Kidney (tissue), 14 donors: ENCODE data around the gene CD300A. TPM values are rescaled to one million over a fixed set of nuclear protein-coding genes. Genes with fewer than 3 reads are reported as not detected.

Experiments used
- DNase-seq, 5 donors: peaks; one replicate each; pipeline ENCODE4 v3.0.0-alpha.2; 2013 to 2020
- FAIRE-seq: peaks from 2 replicates; lab custom pipeline; 2012; peaks lifted over from hg19 to GRCh38; lab: Jason Lieb, UNC
- H3K27ac ChIP-seq, 2 donors: one replicate each; pipeline ENCODE4 v1.7.0; 2013; ENCODE audit warnings: low read depth in 2 of 2, low read length in 2 of 2, inconsistent platforms in 1 of 2
- H3K27me3 ChIP-seq: one replicate; pipeline ENCODE4 v1.7.1; 2013; ENCODE audit warnings: low read length, inconsistent platforms; ENCODE audit not compliant: control insufficient read depth, insufficient read depth
- H3K36me3 ChIP-seq, 3 donors: one replicate each; pipeline versions ENCODE4 v1.7.0 to v1.7.1; 2013; ENCODE audit warnings: low read length in 3 of 3, control low read depth in 1 of 3, inconsistent platforms in 1 of 3; ENCODE audit not compliant: insufficient read depth in 3 of 3, control insufficient read depth in 2 of 3
- H3K4me1 ChIP-seq, 3 donors: one replicate each; pipeline versions ENCODE4 v1.7.0 to v1.7.1; 2013; ENCODE audit warnings: low read length in 3 of 3, inconsistent platforms in 1 of 3, low read depth in 1 of 3; ENCODE audit not compliant: control insufficient read depth in 2 of 3, insufficient read depth in 2 of 3
- H3K4me3 ChIP-seq, 3 donors: one replicate each; pipeline versions ENCODE4 v1.7.0 to v1.8.1; 2013; ENCODE audit warnings: low read length in 3 of 3, control low read depth in 1 of 3, inconsistent platforms in 1 of 3
- H3K9ac ChIP-seq, 3 donors: one replicate each; pipeline versions ENCODE4 v1.7.0 to v1.7.1; 2013; ENCODE audit warnings: low read length in 3 of 3, control low read depth in 1 of 3, inconsistent platforms in 1 of 3
- H3K9me3 ChIP-seq, 3 donors: one replicate each; pipeline versions ENCODE4 v1.7.0 to v1.7.1; 2013; ENCODE audit warnings: low read length in 3 of 3, control low read depth in 1 of 3, inconsistent platforms in 1 of 3; ENCODE audit not compliant: control insufficient read depth in 2 of 3, insufficient read depth in 1 of 3
- CTCF ChIP-seq: IDR thresholded peaks from 3 replicates; pipeline ENCODE4 v1.5.1; 2012; ENCODE audit warnings: mild to moderate bottlenecking, moderate library complexity, borderline replicate concordance; ENCODE audit not compliant: insufficient read depth; ENCODE audit errors: extremely low read depth
- intact Hi-C: fragments of 100-400 bp; cut with DNase I; formaldehyde crosslinking; loops from one replicate; pipeline ENCODE4 v1.11.1; 2022
- polyA plus RNA-seq: library from polyadenylated mRNA; stranded (reverse); fragments of 350-450 nt; fragmentation: Illumina TruSeq; extraction: RNeasy Lipid Tissue Mini Kit (QIAGEN cat#74804); gene quantifications from one replicate; pipeline ENCODE4 v1.2.3, GENCODE V29; 2014; ENCODE audit warnings: low read depth, low replicate concordance; ENCODE audit not compliant: insufficient read depth
- total RNA-seq: library from RNA; stranded (reverse); fragmentation: NEBNext Ultra II Directional; extraction: Animal tissue kit (Norgen Biotek cat#: 25700); gene quantifications from one replicate; pipeline ENCODE4 v1.2.1, GENCODE V29; 2021
- donor health status: control.
- donor health status: control.
- donor health status: control.
- donor health status: control.
- donor health status: control.
- donor health status: DM: yes; HTN: yes; CAD: no.
- donor health status: Normal renal cell carcinoma (clear cell type).

Gene CD300A
- total and polyA plus RNA-seq, 2 donors from 2014 or later, result 3.1 to 8.2 TPM

DNA sequence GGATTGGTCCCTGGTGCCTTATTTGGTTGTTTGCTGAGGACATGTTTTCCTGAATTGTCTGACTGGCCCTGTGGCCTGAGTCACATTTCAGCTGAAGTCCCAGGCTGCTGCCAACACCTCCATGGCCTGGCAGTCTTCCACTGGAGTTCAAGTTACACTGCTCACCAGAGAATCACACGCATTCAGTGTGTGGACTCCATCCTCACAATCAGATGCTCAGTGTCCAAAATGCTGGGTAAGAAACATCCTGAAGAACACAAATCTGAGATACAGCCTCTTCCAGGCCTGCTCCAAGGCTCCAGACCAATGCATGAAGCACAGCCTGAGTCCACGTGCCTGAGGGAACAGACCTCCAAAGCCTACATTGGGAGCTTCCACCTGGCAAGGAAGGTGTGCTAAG lies 45.6 kb downstream of the CD300A start:
- Histone ChIP-seq H3K27ac (no peak overlapping the region), H3K36me3 (no peaks in the 10 kb centered on the region), H3K4me3 (no peak overlapping the region), H3K4me1 (no peaks in the 10 kb centered on the region), H3K9me3 (peaks cover 0 to 7% (median 0%) of the 10 kb centered on the region in 3 donors), H3K27me3 (no peaks in the 10 kb centered on the region), H3K9ac (no peak overlapping the region)
- DNase-seq, result no peak
- TF ChIP-seq CTCF, result no peak
- FAIRE-seq, result no peak
- intact Hi-C loops, result no loop called here

DNA sequence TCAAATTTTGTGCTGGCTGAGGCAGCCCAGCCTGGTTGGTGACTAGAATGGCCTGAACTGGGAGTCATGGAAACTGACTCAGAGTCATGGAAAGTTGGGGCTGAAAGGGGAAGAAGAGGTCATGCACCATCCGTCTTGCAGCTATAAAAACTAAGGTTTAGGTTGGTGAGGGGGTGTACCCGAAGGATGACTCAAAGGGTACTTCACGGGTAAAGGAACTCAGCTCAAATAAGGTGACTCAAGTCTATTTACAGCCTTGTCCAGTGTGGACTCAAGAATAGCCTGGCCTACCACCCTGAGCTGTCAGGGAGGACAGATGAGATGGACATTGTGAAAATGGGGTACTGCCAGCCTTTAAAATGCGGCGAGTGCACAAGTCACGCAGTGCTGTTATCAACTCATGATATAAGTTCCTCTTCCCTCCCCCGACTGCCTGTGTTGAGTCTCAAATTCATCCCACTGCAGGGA lies 46.2 kb downstream of the CD300A start:
- no peak for FAIRE-seq
- intact Hi-C loops, result no loop called here
- no peak overlapping the region for H3K27ac ChIP-seq

GRCh38 chr17:74513987-74514631 lies 47.7 kb downstream of the CD300A start:
- no peaks in the 10 kb centered on the region for H3K27me3 ChIP-seq
- FAIRE-seq (no peak), DNase-seq (peak in 4 of 5 donors; percentile 20 to 48 (median 41))
- H3K4me1 ChIP-seq, result no peaks in the 10 kb centered on the region
- H3K27ac ChIP-seq, result no peak overlapping the region
- H3K9ac ChIP-seq, result no peak overlapping the region
- peaks cover 0 to 7% (median 0%) of the 10 kb centered on the region in 3 donors for H3K9me3 ChIP-seq
- TF ChIP-seq CTCF, result no peak
- H3K36me3 ChIP-seq, result no peaks in the 10 kb centered on the region
- H3K4me3 ChIP-seq, result peak overlapping the region in 1 of 3 donors; percentile 12
- intact Hi-C loops, result no loop called here

More for the DNA sequence above, 46.2 kb downstream of the CD300A start:
- H3K9me3 ChIP-seq, result peaks cover 0 to 7% (median 0%) of the 10 kb centered on the region in 3 donors
- TF ChIP-seq CTCF, result no peak
- no peaks in the 10 kb centered on the region for H3K4me1 ChIP-seq
- peak in 1 of 5 donors; percentile 19 for DNase-seq
- H3K4me3 ChIP-seq, result no peak overlapping the region
- H3K9ac ChIP-seq, result no peak overlapping the region
- no peaks in the 10 kb centered on the region for H3K36me3 ChIP-seq
- no peaks in the 10 kb centered on the region for H3K27me3 ChIP-seq
